ENCODE measurements around the gene ADAMTSL3.

DNA sequence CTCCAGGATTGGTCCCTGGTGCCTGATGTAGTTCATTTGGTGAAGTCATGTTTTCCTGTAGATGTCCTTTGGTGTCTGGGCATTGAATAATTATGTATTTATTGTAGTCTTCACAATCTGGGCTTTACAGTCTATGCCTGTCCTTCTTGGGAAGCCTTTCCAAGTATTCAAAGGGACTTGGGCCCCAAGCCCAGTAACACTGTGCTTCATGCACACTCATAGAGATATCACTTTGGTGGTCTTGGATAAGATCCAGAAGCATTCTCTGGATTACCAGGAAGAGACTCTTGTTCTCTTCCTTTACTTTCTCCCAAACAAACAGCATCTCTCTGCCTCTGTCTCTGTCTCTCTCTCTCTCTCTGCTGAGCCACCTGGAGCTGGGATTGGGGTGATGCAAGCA lies 300.6 kb downstream of the ADAMTSL3 start:
- TF ChIP-seq SP1 (IDR thresholded peaks at IDR 0.05; ENCODE audit: low read depth), result no peak
- TF ChIP-seq, protein P1, sequence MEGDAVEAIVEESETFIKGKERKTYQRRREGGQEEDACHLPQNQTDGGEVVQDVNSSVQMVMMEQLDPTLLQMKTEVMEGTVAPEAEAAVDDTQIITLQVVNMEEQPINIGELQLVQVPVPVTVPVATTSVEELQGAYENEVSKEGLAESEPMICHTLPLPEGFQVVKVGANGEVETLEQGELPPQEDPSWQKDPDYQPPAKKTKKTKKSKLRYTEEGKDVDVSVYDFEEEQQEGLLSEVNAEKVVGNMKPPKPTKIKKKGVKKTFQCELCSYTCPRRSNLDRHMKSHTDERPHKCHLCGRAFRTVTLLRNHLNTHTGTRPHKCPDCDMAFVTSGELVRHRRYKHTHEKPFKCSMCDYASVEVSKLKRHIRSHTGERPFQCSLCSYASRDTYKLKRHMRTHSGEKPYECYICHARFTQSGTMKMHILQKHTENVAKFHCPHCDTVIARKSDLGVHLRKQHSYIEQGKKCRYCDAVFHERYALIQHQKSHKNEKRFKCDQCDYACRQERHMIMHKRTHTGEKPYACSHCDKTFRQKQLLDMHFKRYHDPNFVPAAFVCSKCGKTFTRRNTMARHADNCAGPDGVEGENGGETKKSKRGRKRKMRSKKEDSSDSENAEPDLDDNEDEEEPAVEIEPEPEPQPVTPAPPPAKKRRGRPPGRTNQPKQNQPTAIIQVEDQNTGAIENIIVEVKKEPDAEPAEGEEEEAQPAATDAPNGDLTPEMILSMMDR (IDR thresholded peaks at IDR 0.05 in 2 of 3, conservative IDR thresholded peaks at IDR 0.05 in 1 of 3; ENCODE audit: borderline replicate concordance in 1 of 3, insufficient read depth in 1 of 3, low read depth in 2 of 3, low read length in 2 of 3), result no peak
- TF ChIP-seq, protein P2, sequence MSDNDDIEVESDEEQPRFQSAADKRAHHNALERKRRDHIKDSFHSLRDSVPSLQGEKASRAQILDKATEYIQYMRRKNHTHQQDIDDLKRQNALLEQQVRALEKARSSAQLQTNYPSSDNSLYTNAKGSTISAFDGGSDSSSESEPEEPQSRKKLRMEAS (IDR thresholded peaks at IDR 0.05), result no peak
- TF ChIP-seq, protein P3, sequence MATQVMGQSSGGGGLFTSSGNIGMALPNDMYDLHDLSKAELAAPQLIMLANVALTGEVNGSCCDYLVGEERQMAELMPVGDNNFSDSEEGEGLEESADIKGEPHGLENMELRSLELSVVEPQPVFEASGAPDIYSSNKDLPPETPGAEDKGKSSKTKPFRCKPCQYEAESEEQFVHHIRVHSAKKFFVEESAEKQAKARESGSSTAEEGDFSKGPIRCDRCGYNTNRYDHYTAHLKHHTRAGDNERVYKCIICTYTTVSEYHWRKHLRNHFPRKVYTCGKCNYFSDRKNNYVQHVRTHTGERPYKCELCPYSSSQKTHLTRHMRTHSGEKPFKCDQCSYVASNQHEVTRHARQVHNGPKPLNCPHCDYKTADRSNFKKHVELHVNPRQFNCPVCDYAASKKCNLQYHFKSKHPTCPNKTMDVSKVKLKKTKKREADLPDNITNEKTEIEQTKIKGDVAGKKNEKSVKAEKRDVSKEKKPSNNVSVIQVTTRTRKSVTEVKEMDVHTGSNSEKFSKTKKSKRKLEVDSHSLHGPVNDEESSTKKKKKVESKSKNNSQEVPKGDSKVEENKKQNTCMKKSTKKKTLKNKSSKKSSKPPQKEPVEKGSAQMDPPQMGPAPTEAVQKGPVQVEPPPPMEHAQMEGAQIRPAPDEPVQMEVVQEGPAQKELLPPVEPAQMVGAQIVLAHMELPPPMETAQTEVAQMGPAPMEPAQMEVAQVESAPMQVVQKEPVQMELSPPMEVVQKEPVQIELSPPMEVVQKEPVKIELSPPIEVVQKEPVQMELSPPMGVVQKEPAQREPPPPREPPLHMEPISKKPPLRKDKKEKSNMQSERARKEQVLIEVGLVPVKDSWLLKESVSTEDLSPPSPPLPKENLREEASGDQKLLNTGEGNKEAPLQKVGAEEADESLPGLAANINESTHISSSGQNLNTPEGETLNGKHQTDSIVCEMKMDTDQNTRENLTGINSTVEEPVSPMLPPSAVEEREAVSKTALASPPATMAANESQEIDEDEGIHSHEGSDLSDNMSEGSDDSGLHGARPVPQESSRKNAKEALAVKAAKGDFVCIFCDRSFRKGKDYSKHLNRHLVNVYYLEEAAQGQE (IDR thresholded peaks at IDR 0.05; ENCODE audit: low read depth), result no peak
- TF ChIP-seq RAD21 (IDR thresholded peaks at IDR 0.05; ENCODE audit: low read depth), result no peak
- no peak for TF ChIP-seq EZH2 (IDR thresholded peaks at IDR 0.05)
- no peak for TF ChIP-seq YY1 (IDR thresholded peaks at IDR 0.05; ENCODE audit: extremely low read depth, insufficient replicate concordance, low read depth, low read length)
- no peak for TF ChIP-seq ELF1 (IDR thresholded peaks at IDR 0.05; ENCODE audit: borderline replicate concordance, low read depth)
- TF ChIP-seq, protein P4, sequence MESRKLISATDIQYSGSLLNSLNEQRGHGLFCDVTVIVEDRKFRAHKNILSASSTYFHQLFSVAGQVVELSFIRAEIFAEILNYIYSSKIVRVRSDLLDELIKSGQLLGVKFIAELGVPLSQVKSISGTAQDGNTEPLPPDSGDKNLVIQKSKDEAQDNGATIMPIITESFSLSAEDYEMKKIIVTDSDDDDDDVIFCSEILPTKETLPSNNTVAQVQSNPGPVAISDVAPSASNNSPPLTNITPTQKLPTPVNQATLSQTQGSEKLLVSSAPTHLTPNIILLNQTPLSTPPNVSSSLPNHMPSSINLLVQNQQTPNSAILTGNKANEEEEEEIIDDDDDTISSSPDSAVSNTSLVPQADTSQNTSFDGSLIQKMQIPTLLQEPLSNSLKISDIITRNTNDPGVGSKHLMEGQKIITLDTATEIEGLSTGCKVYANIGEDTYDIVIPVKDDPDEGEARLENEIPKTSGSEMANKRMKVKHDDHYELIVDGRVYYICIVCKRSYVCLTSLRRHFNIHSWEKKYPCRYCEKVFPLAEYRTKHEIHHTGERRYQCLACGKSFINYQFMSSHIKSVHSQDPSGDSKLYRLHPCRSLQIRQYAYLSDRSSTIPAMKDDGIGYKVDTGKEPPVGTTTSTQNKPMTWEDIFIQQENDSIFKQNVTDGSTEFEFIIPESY (IDR thresholded peaks at IDR 0.05; ENCODE audit: extremely low read depth, insufficient replicate concordance, low read length), result no peak

Data from HCT116 (cell line).